ENCODE data around the gene BORCS8. TPM values are rescaled to one million over a fixed set of nuclear protein-coding genes. Genes with fewer than 3 reads are reported as not detected.

Gene BORCS8
- polyA plus RNA-seq, 2 of the 4 experiments (the other 2 are of a cell fraction) = 9.1 to 10.6 TPM

DNA sequence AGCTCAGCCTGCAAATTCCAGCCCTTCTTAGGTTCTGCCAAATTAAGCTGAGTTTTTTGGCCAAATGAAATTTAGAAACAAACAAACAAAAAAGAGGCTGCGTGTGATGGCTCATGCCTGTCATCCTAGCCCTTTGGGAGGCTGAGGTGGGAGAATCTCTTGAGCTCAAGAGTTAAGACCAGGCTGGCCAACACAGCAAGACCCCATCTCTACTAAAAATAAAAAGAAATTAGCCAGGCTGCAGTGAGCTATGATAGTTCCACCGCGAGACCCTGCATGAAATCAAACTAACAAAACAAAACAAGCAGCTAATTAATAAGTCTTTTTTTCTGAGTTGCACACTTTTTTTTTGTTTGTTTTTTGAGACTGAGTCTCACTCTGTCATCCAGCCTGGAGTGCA is 37.7 kb upstream of the BORCS8 start:
- ATAC-seq (no peak), FAIRE-seq (no peak)
- CTCF ChIA-PET = interaction anchor here (0.7 to 1.2 kb wide), 2 partner anchors 86 to 113 kb away, joined by 3 to 4 read pairs; no protein-coding TSS in a partner anchor

GRCh38 chr19:19227217-19227616 is 35.3 kb upstream of the BORCS8 start:
- FAIRE-seq (no peak), DNase-seq (ENCODE audit: low read depth in 1 of 2, low spot score in 1 of 2) (no peak), ATAC-seq (no peak)
- H3K4me2 ChIP-seq = no peak overlapping the region
- H3K9me3 ChIP-seq = no peaks in the 10 kb centered on the region
- TF ChIP-seq, protein P1, sequence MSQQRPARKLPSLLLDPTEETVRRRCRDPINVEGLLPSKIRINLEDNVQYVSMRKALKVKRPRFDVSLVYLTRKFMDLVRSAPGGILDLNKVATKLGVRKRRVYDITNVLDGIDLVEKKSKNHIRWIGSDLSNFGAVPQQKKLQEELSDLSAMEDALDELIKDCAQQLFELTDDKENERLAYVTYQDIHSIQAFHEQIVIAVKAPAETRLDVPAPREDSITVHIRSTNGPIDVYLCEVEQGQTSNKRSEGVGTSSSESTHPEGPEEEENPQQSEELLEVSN (IDR thresholded peaks at IDR 0.05; ENCODE audit: borderline replicate concordance, low read depth) = no peak
- no peak for TF ChIP-seq ZNF302 (CRISPR knock-in tag; IDR thresholded peaks at IDR 0.05)
- TF ChIP-seq CBX8 (IDR thresholded peaks at IDR 0.05) = no peak
- TF ChIP-seq HDAC2 (IDR thresholded peaks at IDR 0.05) = no peak
- TF ChIP-seq FOXS1 (CRISPR knock-in tag; IDR thresholded peaks at IDR 0.05) = no peak
- CTCF ChIA-PET = no interaction called here
- WGBS (ENCODE audit: missing lambda C conversion rate) = 69% methylated on average over 2 of the region's 4 CpGs
- POLR2A ChIA-PET = no interaction called here
- no peak overlapping the region for H3K27ac ChIP-seq
- H3K4me3 ChIP-seq = no peak overlapping the region
- H3K4me1 ChIP-seq = 0 out of 3 replicates have a peak, but pooled peaks cover 6% of the 10 kb centered on the region

More for the DNA sequence above, 37.7 kb upstream of the BORCS8 start:
- POLR2A ChIA-PET = no interaction called here
- peaks cover 8% of the 10 kb centered on the region; the same call in 2 of the 3 replicates for H3K9me3 ChIP-seq
- 0 out of 3 replicates have a peak, but pooled peaks cover 5% of the 10 kb centered on the region for H3K4me1 ChIP-seq
- TF ChIP-seq ZFP36 (IDR thresholded peaks at IDR 0.05; ENCODE audit: borderline replicate concordance, partially characterized antibody) (no peak), HOXA7 (CRISPR knock-in tag; IDR thresholded peaks at IDR 0.05) (no peak), ZC3H11A (IDR thresholded peaks at IDR 0.05) (no peak), RAD21 (conservative IDR thresholded peaks at IDR 0.05 in 1 of 2, IDR thresholded peaks at IDR 0.05 in 1 of 2) (no peak), MAFK (IDR thresholded peaks at IDR 0.05; ENCODE audit: partially characterized antibody) (no peak), JUNB (IDR thresholded peaks at IDR 0.05) (no peak), POLR2A (IDR thresholded peaks at IDR 0.05; ENCODE audit: low read length) (no peak), TFCP2L1 (CRISPR knock-in tag; IDR thresholded peaks at IDR 0.05) (no peak), POLR2AphosphoS2 (conservative IDR thresholded peaks at IDR 0.05; ENCODE audit: low read length) (no peak), CEBPB (IDR thresholded peaks at IDR 0.05) (no peak), HEYL (CRISPR knock-in tag; IDR thresholded peaks at IDR 0.05) (no peak), MAZ (IDR thresholded peaks at IDR 0.05; ENCODE audit: borderline replicate concordance, low read depth, low read length) (no peak), FOSL2 (IDR thresholded peaks at IDR 0.05) (no peak), FOSL2 (CRISPR knock-in tag; IDR thresholded peaks at IDR 0.05) (no peak), ELK1 (IDR thresholded peaks at IDR 0.05; ENCODE audit: low read depth, low read length) (no peak), ZNF302 (CRISPR knock-in tag; IDR thresholded peaks at IDR 0.05) (no peak), NFE2L2 (conservative IDR thresholded peaks at IDR 0.05; ENCODE audit: low read length) (no peak), RNF2 (IDR thresholded peaks at IDR 0.05; ENCODE audit: borderline replicate concordance, low read depth) (no peak), CHD4 (IDR thresholded peaks at IDR 0.05; ENCODE audit: borderline replicate concordance) (no peak), FOSB (CRISPR knock-in tag; IDR thresholded peaks at IDR 0.05) (no peak)
- TF ChIP-seq, protein P2, sequence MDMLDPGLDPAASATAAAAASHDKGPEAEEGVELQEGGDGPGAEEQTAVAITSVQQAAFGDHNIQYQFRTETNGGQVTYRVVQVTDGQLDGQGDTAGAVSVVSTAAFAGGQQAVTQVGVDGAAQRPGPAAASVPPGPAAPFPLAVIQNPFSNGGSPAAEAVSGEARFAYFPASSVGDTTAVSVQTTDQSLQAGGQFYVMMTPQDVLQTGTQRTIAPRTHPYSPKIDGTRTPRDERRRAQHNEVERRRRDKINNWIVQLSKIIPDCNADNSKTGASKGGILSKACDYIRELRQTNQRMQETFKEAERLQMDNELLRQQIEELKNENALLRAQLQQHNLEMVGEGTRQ (IDR thresholded peaks at IDR 0.05) = no peak
- H3K4me3 ChIP-seq = no peak overlapping the region
- DNase-seq (ENCODE audit: low read depth in 1 of 2, low spot score in 1 of 2) = no peak
- no peak overlapping the region for H3K27ac ChIP-seq
- 46% methylated on average over 3 of the region's 3 CpGs for WGBS (ENCODE audit: missing lambda C conversion rate)
- H3K4me2 ChIP-seq = no peak overlapping the region

GRCh38 chr19:19226663-19227062 is 34.7 kb upstream of the BORCS8 start:
- Histone ChIP-seq H3K4me2 (no peak overlapping the region), H3K9me3 (no peaks in the 10 kb centered on the region), H3K4me1 (0 out of 3 replicates have a peak, but pooled peaks cover 6% of the 10 kb centered on the region), H3K4me3 (no peak overlapping the region), H3K27ac (no peak overlapping the region)
- no peak for FAIRE-seq
- whole genome bisulfite sequencing (ENCODE audit: missing lambda C conversion rate) = 33% methylated on average over 1 of the region's 10 CpGs
- ChIA-PET POLR2A (no interaction called here), CTCF (no interaction called here)
- no peak for ATAC-seq
- no peak for DNase-seq (ENCODE audit: low read depth in 1 of 2, low spot score in 1 of 2)
- TF ChIP-seq POLR2AphosphoS2 (conservative IDR thresholded peaks at IDR 0.05; ENCODE audit: low read length) (no peak), MAFK (IDR thresholded peaks at IDR 0.05; ENCODE audit: partially characterized antibody) (no peak), RARB (CRISPR knock-in tag; IDR thresholded peaks at IDR 0.05) (no peak), REST (IDR thresholded peaks at IDR 0.05) (no peak), RCOR1 (IDR thresholded peaks at IDR 0.05; ENCODE audit: low read depth, low read length) (no peak), CEBPB (IDR thresholded peaks at IDR 0.05) (no peak), RFX5 (IDR thresholded peaks at IDR 0.05) (no peak), NFE2L2 (conservative IDR thresholded peaks at IDR 0.05; ENCODE audit: low read length) (no peak)
- TF ChIP-seq, protein P1 (IDR thresholded peaks at IDR 0.05; ENCODE audit: borderline replicate concordance, low read depth) = no peak

All from A549 (cell line).